Measurements from ENCODE around the gene ATF6B.
"Not testable (repeated sequence)": the region's sequence is repeated elsewhere in the genome, so short reads cannot be mapped to it uniquely, and the experiment has no call there.

- not testable (repeated sequence) for TF ChIP-seq CTCF (IDR thresholded peaks at IDR 0.05; ENCODE audit: poor library complexity); EZH2 (IDR thresholded peaks at IDR 0.05; ENCODE audit: borderline replicate concordance); EZH2phosphoT487 (IDR thresholded peaks at IDR 0.05; ENCODE audit: low read depth, severe bottlenecking, unreplicated experiment)
These were observed 60.5 kb downstream of the ATF6B start for GRCh38 chr6:32067521-32067920.
